ENCODE measurements around the gene RFLNA. TPM values are rescaled to one million over a fixed set of nuclear protein-coding genes. Genes with fewer than 3 reads are reported as not detected.

RFLNA gene
- total and polyA plus RNA-seq, 2 experiments from 2014 or later, result 57.8 to 67.8 TPM

- Histone ChIP-seq H3K9me2 (replicated peaks; ENCODE audit: insufficient read depth) (no peaks in the 10 kb centered on the region), H3K27me3 (no peaks in the 10 kb centered on the region), H3K4me3 (no peak overlapping the region), H3K27ac (no peak overlapping the region), H3K79me2 (no peaks in the 10 kb centered on the region), H2AFZ (no peak overlapping the region), H3K4me2 (no peak overlapping the region), H4K20me1 (ENCODE audit: insufficient read depth, poor library complexity, severe bottlenecking) (no peaks in the 10 kb centered on the region), H3K36me3 (replicated peaks; ENCODE audit: insufficient read depth, low read depth) (no peaks in the 10 kb centered on the region), H3K9me3 (ENCODE audit: low read depth) (no peaks in the 10 kb centered on the region), H3K4me1 (ENCODE audit: insufficient read depth) (no peaks in the 10 kb centered on the region)
- no peak for TF ChIP-seq EZH2phosphoT487 (IDR thresholded peaks at IDR 0.05; ENCODE audit: low read depth, severe bottlenecking, unreplicated experiment)
- TF ChIP-seq CTCF (IDR thresholded peaks at IDR 0.05; ENCODE audit: poor library complexity), result no peak
- no peak for TF ChIP-seq EZH2 (IDR thresholded peaks at IDR 0.05; ENCODE audit: borderline replicate concordance)
- no peak for DNase-seq (ENCODE audit: low spot score)
- whole genome bisulfite sequencing (ENCODE audit: low lambda C conversion rate, missing lambda C conversion rate), result 92% methylated on average over 5 of the region's 16 CpGs
Observed at GRCh38 chr12:124334266-124334665, 39.4 kb downstream of the RFLNA start.

- Histone ChIP-seq H3K4me3 (no peak overlapping the region), H3K36me3 (replicated peaks; ENCODE audit: insufficient read depth, low read depth) (no peaks in the 10 kb centered on the region)
- 91% methylated on average over 14 of the region's 14 CpGs for WGBS (ENCODE audit: low lambda C conversion rate, missing lambda C conversion rate)
Observed at GRCh38 chr12:124334976-124335375, 40.1 kb downstream of the RFLNA start.

GRCh38 chr12:124335426-124336183, 40.7 kb downstream of the RFLNA start:
- H3K36me3 ChIP-seq (replicated peaks; ENCODE audit: insufficient read depth, low read depth), result no peaks in the 10 kb centered on the region
- WGBS (ENCODE audit: low lambda C conversion rate, missing lambda C conversion rate), result 93% methylated on average over 19 of the region's 21 CpGs
- no peak overlapping the region for H3K4me3 ChIP-seq
- H2AFZ ChIP-seq, result no peak overlapping the region
- no peaks in the 10 kb centered on the region for H3K9me2 ChIP-seq (replicated peaks; ENCODE audit: insufficient read depth)
- H3K79me2 ChIP-seq, result no peaks in the 10 kb centered on the region
- H3K4me2 ChIP-seq, result no peak overlapping the region
- no peaks in the 10 kb centered on the region for H3K4me1 ChIP-seq (ENCODE audit: insufficient read depth)
- no peaks in the 10 kb centered on the region for H4K20me1 ChIP-seq (ENCODE audit: insufficient read depth, poor library complexity, severe bottlenecking)
- no peak for DNase-seq (ENCODE audit: low spot score)
- H3K9me3 ChIP-seq (ENCODE audit: low read depth), result no peaks in the 10 kb centered on the region
- TF ChIP-seq EZH2phosphoT487 (IDR thresholded peaks at IDR 0.05; ENCODE audit: low read depth, severe bottlenecking, unreplicated experiment) (no peak), CTCF (IDR thresholded peaks at IDR 0.05; ENCODE audit: poor library complexity) (no peak), EZH2 (IDR thresholded peaks at IDR 0.05; ENCODE audit: borderline replicate concordance) (no peak)
- no peaks in the 10 kb centered on the region for H3K27me3 ChIP-seq
- no peak overlapping the region for H3K27ac ChIP-seq

More at GRCh38 chr12:124334976-124335375, 40.1 kb downstream of the RFLNA start:
- H3K4me2 ChIP-seq, result no peak overlapping the region
- no peaks in the 10 kb centered on the region for H3K9me2 ChIP-seq (replicated peaks; ENCODE audit: insufficient read depth)
- no peaks in the 10 kb centered on the region for H3K27me3 ChIP-seq
- H3K9me3 ChIP-seq (ENCODE audit: low read depth), result no peaks in the 10 kb centered on the region
- no peaks in the 10 kb centered on the region for H3K79me2 ChIP-seq
- TF ChIP-seq EZH2 (IDR thresholded peaks at IDR 0.05; ENCODE audit: borderline replicate concordance) (no peak), CTCF (IDR thresholded peaks at IDR 0.05; ENCODE audit: poor library complexity) (no peak), EZH2phosphoT487 (IDR thresholded peaks at IDR 0.05; ENCODE audit: low read depth, severe bottlenecking, unreplicated experiment) (no peak)
- H3K27ac ChIP-seq, result no peak overlapping the region
- no peak overlapping the region for H2AFZ ChIP-seq
- H4K20me1 ChIP-seq (ENCODE audit: insufficient read depth, poor library complexity, severe bottlenecking), result no peaks in the 10 kb centered on the region
- no peak for DNase-seq (ENCODE audit: low spot score)
- H3K4me1 ChIP-seq (ENCODE audit: insufficient read depth), result no peaks in the 10 kb centered on the region
